ENCODE data around the gene CCDC152.

Gene CCDC152

GRCh38 chr5:42784132-42784531 is 27.5 kb downstream of the CCDC152 start:
- no peak for DNase-seq

- no peak for DNase-seq
Observed at GRCh38 chr5:42785756-42786155, 29.1 kb downstream of the CCDC152 start.

- DNase-seq = no peak
Observed at GRCh38 chr5:42787073-42787472, 30.5 kb downstream of the CCDC152 start.

- no peak for DNase-seq
Observed at GRCh38 chr5:42787845-42788244, 31.2 kb downstream of the CCDC152 start.

GRCh38 chr5:42791151-42791550 is 34.5 kb downstream of the CCDC152 start:
- DNase-seq = no peak

GRCh38 chr5:42798284-42799240 is 41.9 kb downstream of the CCDC152 start:
- no peak for DNase-seq

- no peak for DNase-seq
Observed at GRCh38 chr5:42799241-42799608, 42.6 kb downstream of the CCDC152 start.

GRCh38 chr5:42799668-42800114 is 43.1 kb downstream of the CCDC152 start:
- no peak for DNase-seq

- DNase-seq = no peak
Observed at GRCh38 chr5:42800748-42801330, 44.2 kb downstream of the CCDC152 start.

- no peak for DNase-seq
Observed at GRCh38 chr5:42801516-42802166, 45.0 kb downstream of the CCDC152 start.

GRCh38 chr5:42804717-42805339 is 48.2 kb downstream of the CCDC152 start:
- DNase-seq = no peak

GRCh38 chr5:42806004-42806700 is 49.5 kb downstream of the CCDC152 start:
- DNase-seq = no peak

- no peak for DNase-seq
Observed at GRCh38 chr5:42806701-42807262, 50.2 kb downstream of the CCDC152 start.

- DNase-seq = no peak
Observed at GRCh38 chr5:42807722-42808447, 51.3 kb downstream of the CCDC152 start.

- DNase-seq = no peak
Observed at GRCh38 chr5:42808888-42809611, 52.4 kb downstream of the CCDC152 start.

GRCh38 chr5:42810834-42811590 is 54.4 kb downstream of the CCDC152 start:
- DNase-seq = no peak

- no peak for DNase-seq
Observed at GRCh38 chr5:42811591-42812446, 55.2 kb downstream of the CCDC152 start, which contains the start of gene SELENOP. TSS of gene SELENOP (minus strand) at chr5:42811892. CDS start at chr5:42808353, 3,539 bp downstream.

- no peak for DNase-seq
Observed at GRCh38 chr5:42812620-42813019, 56.0 kb downstream of the CCDC152 start.

- no peak for DNase-seq
Observed at GRCh38 chr5:42813533-42813932, 56.9 kb downstream of the CCDC152 start.

Data from activated naive CD4-positive, alpha-beta T cell (primary cell).